ENCODE results near the gene DNAH5.

Gene DNAH5

DNA sequence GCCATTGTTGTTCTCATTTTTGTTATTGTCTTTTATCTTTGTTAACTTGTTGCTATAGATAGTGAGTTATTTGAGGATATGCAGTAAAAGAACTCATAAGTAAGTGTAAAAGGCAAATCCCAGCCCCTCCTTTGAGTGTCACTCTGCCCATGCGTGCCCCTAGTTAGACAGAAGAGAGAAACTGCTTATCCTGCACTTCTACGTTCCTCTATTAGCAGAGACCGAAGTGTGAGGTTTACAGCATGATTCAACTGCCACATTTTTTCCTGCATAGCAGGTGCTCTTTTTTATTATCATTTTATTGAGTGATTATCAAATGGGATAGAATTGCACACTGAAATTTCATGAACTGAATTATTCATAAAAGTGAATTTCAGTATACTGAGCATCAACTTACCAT is 12.0 kb upstream of the DNAH5 start:
- Histone ChIP-seq H3K79me2 (no peaks in the 10 kb centered on the region), H3K4me3 (ENCODE audit: low read depth, low read length) (no peak overlapping the region), H3K9me3 (ENCODE audit: control insufficient read depth, low read length) (no peaks in the 10 kb centered on the region), H3K4me1 (no peaks in the 10 kb centered on the region), H3K27ac (no peak overlapping the region), H3K9ac (no peak overlapping the region), H3K36me3 (ENCODE audit: control insufficient read depth, insufficient read depth, low read length) (no peaks in the 10 kb centered on the region), H3K4me2 (ENCODE audit: low read length) (no peak overlapping the region), H2AFZ (no peak overlapping the region), H3K27me3 (ENCODE audit: control insufficient read depth, insufficient read depth, low read length) (no peaks in the 10 kb centered on the region)
- TF ChIP-seq, protein P1, sequence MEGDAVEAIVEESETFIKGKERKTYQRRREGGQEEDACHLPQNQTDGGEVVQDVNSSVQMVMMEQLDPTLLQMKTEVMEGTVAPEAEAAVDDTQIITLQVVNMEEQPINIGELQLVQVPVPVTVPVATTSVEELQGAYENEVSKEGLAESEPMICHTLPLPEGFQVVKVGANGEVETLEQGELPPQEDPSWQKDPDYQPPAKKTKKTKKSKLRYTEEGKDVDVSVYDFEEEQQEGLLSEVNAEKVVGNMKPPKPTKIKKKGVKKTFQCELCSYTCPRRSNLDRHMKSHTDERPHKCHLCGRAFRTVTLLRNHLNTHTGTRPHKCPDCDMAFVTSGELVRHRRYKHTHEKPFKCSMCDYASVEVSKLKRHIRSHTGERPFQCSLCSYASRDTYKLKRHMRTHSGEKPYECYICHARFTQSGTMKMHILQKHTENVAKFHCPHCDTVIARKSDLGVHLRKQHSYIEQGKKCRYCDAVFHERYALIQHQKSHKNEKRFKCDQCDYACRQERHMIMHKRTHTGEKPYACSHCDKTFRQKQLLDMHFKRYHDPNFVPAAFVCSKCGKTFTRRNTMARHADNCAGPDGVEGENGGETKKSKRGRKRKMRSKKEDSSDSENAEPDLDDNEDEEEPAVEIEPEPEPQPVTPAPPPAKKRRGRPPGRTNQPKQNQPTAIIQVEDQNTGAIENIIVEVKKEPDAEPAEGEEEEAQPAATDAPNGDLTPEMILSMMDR (IDR thresholded peaks at IDR 0.05), result no peak

DNA sequence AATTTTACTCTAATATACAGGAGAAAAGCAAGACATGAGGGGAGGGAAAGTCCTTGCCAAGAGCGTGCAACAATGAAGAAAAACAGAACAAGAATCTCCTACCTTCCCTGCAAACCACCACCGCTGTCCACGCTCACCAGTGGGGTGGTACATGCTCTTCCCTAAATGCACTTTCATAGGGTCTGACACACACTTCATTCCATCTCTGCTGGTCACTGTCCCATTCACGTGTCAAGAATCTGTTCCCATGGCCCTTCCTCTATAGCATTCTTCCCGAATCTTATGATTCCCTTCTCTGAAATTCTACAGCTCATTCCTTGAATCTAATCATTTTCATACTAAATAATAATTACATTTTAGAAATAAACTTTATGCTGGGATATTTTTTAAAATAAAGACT is 11.4 kb upstream of the DNAH5 start:
- Histone ChIP-seq H3K79me2 (no peaks in the 10 kb centered on the region), H3K27me3 (ENCODE audit: control insufficient read depth, insufficient read depth, low read length) (no peaks in the 10 kb centered on the region), H3K27ac (no peak overlapping the region), H3K36me3 (ENCODE audit: control insufficient read depth, insufficient read depth, low read length) (no peaks in the 10 kb centered on the region), H2AFZ (no peak overlapping the region), H3K4me2 (ENCODE audit: low read length) (no peak overlapping the region), H3K9ac (no peak overlapping the region), H3K4me3 (ENCODE audit: low read depth, low read length) (no peak overlapping the region), H3K9me3 (ENCODE audit: control insufficient read depth, low read length) (no peaks in the 10 kb centered on the region), H3K4me1 (no peaks in the 10 kb centered on the region)
- TF ChIP-seq, protein P1 (IDR thresholded peaks at IDR 0.05), result no peak

DNA sequence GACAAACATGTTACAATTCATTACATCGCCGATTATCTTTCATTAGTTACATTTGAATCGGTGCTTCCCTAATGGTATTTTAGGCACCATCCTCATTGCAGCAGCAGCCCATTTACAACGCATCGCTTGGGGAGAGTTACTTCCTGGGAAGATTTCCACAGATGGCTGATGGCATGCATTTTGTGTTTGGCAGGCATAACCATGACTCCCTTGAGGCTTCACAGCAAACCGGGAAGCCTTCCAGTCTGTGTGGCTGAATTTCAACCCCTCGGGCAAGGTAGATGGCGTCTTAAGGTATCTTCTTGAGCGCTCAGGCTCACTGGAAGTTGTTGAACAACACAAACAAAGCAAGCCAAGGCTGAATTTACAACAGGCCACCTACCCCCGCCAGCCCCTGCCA is 1.6 kb upstream of the DNAH5 start:
- no peaks in the 10 kb centered on the region for H3K9me3 ChIP-seq (ENCODE audit: control insufficient read depth, low read length)

DNA sequence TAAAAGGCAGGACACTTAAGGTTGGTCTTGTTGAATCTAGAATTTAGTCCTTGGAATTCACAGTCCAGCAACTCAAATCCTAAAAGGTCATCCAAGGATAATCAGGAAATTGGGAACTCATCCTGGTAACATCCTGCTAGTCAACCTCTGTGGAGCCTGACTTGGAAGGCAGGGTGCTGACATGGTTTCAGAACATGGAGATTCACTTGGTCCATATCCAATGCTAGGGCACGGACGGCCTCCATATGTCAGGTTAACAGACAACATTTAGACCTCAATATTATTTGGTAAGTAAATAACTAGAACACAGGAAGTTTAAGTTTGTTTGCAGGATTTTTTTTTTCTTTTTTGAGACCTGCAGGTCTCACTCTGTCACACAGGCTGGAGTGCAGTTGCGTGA is 783 bp upstream of the DNAH5 start:
- no peak overlapping the region for H3K9ac ChIP-seq
- H3K4me2 ChIP-seq (ENCODE audit: low read length), result no peak overlapping the region
- H2AFZ ChIP-seq, result no peak overlapping the region
- no peaks in the 10 kb centered on the region for H3K4me1 ChIP-seq
- TF ChIP-seq, protein P1 (IDR thresholded peaks at IDR 0.05), result no peak
- H3K27me3 ChIP-seq (ENCODE audit: control insufficient read depth, insufficient read depth, low read length), result no peaks in the 10 kb centered on the region
- no peak overlapping the region for H3K4me3 ChIP-seq (ENCODE audit: low read depth, low read length)
- no peaks in the 10 kb centered on the region for H3K36me3 ChIP-seq (ENCODE audit: control insufficient read depth, insufficient read depth, low read length)
- no peak overlapping the region for H3K27ac ChIP-seq
- H3K9me3 ChIP-seq (ENCODE audit: control insufficient read depth, low read length), result no peaks in the 10 kb centered on the region
- H3K79me2 ChIP-seq, result no peaks in the 10 kb centered on the region

More for the DNA sequence above, 1.6 kb upstream of the DNAH5 start:
- Histone ChIP-seq H2AFZ (no peak overlapping the region), H3K4me3 (ENCODE audit: low read depth, low read length) (no peak overlapping the region), H3K4me1 (no peaks in the 10 kb centered on the region), H3K9ac (no peak overlapping the region), H3K4me2 (ENCODE audit: low read length) (no peak overlapping the region), H3K79me2 (no peaks in the 10 kb centered on the region), H3K27me3 (ENCODE audit: control insufficient read depth, insufficient read depth, low read length) (no peaks in the 10 kb centered on the region), H3K36me3 (ENCODE audit: control insufficient read depth, insufficient read depth, low read length) (no peaks in the 10 kb centered on the region), H3K27ac (no peak overlapping the region)
- TF ChIP-seq, protein P1 (IDR thresholded peaks at IDR 0.05), result no peak

DNA sequence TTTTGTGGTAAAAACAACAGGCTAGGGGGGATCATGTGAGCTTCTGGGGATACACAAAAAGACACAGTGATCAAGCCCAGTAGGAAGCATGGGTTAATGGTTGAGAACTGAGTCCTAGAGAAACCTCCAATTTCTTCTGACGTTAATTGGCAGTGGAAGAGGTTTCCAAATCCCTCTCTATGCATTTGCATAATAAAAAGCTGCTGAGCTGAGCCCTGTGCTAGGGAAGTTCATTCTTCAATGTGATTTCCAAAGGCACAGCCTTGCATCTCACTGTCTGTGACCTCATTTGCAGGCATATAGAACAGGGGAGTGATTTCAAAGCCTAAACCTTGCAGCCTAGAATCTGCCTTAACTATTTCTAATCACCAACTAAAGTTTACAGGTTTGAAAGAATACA is 812 bp downstream of the DNAH5 start:
- TF ChIP-seq, protein P1 (IDR thresholded peaks at IDR 0.05), result no peak
- Histone ChIP-seq H3K4me3 (ENCODE audit: low read depth, low read length) (no peak overlapping the region), H3K4me1 (no peaks in the 10 kb centered on the region), H3K4me2 (ENCODE audit: low read length) (no peak overlapping the region), H3K27me3 (ENCODE audit: control insufficient read depth, insufficient read depth, low read length) (no peaks in the 10 kb centered on the region), H3K9me3 (ENCODE audit: control insufficient read depth, low read length) (no peaks in the 10 kb centered on the region), H2AFZ (no peak overlapping the region), H3K36me3 (ENCODE audit: control insufficient read depth, insufficient read depth, low read length) (no peaks in the 10 kb centered on the region), H3K27ac (no peak overlapping the region), H3K9ac (no peak overlapping the region), H3K79me2 (no peaks in the 10 kb centered on the region)
